ENCODE data around the gene CHST15.
"Not testable (repeated sequence)": the region's sequence is repeated elsewhere in the genome, so short reads cannot be mapped to it uniquely, and the experiment has no call there.

Gene CHST15

DNA sequence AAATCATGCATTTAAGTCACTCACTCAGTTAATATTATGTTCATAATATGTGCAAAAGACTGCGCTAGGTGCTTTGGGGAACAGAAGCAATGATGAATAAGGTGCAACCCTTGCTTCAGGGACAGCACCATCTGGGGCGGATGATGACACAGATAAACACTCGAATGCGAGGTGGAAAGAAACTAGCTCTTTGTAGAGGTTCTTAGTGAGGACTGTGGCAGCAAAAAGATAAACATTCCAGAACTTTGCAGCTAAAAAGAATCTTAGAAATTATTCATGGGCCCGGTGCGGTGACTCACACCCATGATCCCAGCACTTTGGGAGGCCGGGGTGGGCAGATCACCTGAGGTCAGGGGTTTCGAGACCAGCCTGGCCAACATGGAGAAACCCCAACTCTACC, 29.8 kb upstream of the CHST15 start:
- no peak for FAIRE-seq

DNA sequence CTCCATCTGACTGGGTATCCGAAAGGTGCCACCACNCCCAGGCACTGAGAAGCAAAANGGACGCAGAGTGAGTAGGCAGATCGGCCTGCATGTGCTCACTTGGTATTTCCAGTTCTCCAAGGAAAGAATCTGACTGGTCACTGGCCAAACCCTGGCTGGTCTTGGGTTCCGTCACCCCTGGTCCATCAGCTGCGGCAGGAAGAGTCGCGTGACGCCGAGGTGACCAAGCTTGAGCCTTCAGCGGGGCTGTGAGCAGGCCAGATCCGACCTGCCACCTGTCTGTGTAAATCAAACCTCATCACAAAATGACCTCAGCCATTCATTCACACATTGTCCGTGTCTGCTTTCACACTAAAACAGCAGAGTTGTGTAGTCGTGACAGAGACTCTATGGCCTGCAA, 28.8 kb upstream of the CHST15 start:
- no peak for FAIRE-seq

DNA sequence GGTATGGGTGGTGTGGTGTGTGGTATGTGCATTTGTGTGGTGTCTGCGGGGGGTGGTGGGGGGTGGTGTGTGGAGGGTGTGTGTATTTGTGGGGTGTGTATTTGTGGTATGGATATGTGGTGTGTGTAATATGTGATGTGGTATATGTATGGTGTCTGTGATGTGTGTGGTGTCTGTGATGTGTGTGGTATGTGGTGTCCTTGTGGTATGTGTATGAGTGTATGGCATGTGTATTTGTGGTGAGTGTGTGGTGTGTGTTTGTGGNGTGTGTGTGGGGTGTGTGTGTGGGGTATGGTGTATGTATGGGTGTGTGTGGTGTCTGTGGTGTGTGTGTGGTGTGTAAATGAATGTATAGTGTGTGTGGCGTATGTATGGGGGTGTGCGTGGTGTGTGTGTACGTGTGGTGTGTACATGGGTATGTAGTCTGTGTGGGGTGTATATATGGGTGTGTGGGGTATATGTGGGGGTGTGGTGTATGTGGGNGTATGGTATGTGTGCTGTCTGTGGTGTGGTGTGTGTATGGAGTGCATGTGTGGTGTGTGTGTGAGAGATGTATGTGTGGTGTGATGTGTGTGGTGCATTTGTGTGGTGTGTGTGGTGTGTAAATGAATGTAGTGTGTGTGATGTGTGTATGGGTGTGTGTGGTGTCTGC, 27.1 kb upstream of the CHST15 start:
- no peak for FAIRE-seq

DNA sequence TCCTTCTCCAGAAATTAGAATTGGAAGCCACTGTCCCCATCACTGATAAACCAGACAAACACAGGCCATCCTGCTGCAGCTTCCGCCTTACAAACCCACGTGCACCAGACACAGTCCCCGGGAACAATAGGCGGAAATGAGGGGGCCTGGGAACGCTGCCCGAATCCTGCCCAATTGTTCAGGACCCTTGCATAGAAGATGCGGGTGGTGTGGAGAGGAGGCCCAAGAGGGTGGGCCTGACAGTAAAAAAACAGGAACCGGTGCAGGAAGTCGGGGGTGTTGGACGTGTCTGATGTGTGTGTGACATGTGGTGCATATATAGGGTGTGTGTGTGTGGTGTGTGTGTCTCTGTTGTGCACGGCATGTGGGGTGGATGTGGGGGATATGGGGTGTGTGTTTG, 26.5 kb upstream of the CHST15 start:
- no peak for FAIRE-seq

DNA sequence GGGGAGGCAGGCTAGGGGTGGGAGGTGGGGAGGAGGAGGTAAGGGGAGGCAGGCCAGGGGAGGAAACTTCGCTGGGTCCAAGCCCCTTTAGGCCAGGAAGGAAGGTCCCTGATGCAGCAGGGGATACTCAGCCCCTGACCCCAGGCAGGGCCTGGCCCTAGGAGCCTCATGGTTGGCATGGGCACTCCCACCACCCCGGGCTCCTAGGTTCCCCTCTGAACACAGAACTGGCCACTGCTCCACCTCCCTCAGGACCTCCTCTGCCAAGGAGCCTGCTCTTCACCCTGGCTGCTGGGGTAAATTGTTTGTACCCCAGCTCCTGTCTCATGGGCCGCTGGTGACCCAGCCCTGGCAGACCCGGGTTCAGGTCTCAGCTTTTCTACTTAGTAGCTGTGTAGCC, 25.8 kb upstream of the CHST15 start:
- FAIRE-seq, result no peak

DNA sequence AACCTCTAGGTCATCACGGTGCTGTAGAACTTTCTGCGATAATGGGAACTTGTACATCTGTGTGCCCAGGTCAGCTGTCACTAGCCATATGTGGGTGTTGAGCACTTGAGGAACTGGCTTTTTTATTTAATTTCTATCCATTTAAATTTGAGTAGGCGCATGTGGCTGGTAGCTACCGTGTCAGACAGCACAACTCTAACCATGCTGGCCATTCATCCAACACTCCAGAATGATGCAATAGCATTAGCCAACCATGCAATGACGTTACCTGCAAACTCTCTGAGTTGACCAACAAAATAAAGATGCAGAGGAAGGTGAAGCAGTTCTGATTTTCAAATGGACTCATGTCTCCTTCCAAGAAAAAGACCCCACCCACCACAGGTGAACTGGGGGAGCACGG, 24.4 kb upstream of the CHST15 start:
- no peak for FAIRE-seq

DNA sequence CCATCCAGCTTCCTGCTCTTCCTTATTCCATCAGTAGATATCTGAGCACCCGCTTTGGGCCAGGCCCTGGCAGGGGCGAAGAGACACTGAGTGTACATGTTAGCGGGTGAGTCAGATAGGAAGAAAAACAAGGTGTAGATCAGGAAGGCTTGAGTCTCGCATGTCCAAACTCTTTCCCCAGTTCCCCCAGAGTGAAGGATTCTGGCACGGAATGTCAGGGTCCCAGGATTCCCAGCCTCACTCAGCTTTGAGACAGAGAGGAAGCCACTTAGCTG, 24.1 kb upstream of the CHST15 start:
- FAIRE-seq, result no peak

DNA sequence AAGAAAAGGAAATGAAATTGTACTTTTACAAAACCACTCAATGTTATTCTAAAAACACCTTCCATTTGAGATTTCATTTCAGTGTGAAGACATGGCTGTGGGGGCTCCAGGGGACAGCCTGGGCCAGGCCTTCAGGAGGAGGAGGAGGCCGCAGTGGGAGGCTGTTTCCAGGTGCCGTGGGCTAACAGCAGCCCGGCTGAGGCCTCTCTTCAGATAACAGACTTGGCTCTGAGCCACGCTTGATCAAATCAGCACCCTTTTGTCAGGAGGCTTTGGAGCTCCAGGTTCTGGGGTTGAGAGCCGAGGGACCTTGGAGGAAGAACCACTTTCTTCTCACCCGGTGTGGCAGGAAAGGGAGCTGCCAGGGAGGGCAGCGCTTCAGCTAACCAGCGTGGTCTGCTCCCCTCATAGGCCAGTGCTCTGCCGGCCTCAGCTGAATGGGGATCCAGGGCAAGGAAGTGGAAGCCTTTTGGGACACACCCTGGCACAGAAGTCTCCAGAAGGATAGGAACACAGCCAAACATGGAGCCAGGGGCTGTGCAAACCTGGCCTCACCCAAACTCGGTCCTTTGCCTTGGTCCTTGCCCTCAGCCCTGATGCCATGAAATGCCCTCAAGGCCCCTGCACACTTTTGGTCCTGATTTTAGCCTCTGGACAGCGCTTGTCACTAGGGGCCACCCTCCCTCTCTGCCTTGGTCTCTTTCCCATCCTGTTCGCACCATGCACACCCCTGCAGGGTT, 23.5 kb upstream of the CHST15 start:
- FAIRE-seq, result no peak

DNA sequence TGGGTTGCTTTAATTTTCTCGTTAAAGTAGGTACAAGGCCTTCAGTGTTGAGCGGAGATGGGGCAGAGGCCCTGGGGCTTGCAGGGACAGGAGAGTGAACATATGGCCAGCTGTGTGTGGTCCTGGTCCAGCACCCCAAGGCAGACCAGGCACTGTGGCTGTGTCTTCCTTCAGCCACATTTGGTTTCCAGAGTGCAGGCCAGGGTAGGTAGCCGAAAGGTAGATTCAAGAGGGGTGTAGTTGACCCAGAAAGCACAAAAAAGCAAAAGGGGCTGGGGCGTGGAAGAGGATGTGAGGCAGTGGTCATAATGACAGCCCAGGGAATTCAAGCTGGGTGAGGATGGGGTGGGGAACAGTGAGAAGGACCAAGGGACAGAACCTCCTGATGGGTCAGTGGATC, 21.3 kb upstream of the CHST15 start:
- FAIRE-seq, result no peak

DNA sequence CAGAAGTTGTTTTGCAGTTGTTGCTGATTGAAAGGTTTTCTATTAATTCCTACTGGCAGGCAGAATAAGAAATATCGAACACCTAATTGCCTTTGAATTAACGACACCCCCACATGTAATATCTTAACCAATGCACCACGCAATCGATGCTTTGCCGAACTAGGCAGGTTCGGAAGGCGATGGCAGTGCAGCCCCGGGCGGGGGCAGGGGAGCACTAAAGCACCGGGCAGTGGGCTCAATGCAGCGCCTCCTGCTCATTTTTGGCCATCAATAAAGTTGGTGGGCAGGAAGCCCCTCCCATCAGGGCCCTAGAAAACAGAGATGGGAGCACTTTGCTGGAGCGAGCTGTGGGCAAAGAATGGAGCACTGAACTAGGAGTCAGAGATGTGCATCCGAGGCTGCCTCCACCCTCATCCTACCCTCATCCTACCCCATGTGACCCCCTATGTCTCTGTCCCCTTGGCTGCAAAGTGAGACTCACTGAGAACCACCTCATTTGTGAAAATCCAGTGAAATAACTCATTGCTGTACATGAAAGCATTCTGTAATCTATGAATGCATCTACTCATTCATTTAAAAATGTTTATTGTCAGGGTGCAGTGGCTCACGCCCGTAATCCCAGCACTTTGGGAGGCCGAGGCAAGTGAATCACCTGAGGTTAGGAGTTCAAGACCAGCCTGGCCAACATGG, 19.6 kb upstream of the CHST15 start:
- no peak for FAIRE-seq

DNA sequence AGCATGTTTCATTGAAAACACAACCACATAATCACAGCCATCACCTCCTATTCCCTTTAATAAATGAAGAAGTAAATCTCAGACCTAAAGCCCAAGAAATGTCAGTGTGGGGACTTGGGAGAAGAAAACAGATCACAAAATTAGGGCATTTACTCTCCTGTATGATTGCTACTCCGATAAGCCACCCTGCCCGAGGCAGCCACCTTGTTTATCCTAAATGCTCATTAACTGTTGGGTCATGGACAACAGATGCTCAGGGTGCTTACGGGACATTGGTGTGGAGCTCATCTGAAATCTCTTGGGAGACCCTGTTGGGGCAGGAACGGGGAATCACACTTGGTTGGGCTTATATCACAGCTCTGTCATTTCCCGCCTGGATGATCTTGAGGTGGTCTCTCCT, 17.5 kb upstream of the CHST15 start:
- no peak for FAIRE-seq

DNA sequence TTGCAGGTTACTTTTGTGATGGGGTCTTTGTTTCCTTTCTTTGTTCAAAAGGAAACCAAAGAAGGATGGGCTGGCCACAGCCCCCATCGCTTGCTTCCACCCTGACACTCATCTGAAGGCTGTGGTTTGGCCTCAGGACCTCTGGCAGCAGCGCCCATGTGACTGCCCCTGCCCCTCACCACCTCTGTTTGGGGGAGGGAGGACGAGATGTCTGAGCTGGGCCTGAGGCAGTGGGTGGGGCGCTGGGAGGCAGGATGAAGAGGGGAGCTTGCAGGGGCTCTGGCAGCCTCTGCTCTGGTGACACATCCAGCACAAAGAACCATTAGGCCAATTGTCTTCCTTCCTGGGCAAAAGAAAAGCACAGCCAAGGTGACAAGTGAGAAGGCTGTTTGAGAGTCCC, 15.9 kb upstream of the CHST15 start:
- FAIRE-seq, result no peak

DNA sequence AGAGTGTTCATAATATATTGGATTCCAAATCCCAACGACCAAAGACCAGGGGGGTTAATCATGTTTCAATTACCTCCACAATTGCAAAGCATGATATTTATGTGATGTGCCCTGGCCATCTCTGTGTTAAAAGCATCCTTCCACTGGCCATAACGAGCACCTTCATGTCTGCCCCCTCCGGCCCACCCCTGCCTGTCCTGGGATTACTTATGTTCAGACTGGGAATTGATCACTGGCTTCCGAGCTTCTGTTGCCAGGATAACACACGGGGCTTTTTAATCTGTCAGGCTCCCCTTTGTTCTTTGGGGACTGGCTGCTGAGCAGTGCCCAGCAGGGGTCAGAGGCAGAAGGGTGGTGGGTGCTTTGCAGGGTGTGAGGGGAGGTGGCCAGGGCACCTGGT, 13.7 kb upstream of the CHST15 start:
- no peak for FAIRE-seq

DNA sequence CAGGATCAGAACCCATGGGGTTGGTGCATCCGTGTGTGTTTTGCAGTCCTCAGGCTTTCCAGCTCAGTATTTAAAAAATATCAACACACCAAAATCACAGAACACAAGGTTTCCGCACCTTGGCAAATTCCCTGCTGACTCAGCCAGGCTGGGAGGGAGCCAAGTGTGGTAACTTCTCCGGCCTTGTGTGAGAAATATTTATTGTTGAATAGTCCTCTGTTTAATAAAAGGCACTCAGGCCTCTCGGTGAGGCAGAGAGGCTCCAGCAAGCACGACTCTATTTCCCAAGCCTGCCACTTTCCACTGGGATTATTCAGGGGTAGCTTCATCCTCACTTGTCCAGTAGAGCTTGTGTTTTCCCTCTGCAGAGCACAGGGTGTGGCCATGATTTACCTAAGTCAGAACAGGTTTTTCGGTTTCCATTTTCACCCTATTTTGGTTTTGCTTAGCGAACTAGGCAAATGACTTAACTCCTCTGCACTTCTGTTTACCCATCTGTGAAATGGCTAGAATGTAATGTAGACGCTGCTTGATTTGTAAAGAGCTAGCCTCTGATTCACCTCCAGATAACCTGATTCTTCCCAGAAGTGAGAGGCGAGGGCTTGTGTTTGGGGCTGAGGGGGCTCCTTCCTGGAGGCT, 13.0 kb upstream of the CHST15 start:
- FAIRE-seq, result no peak

DNA sequence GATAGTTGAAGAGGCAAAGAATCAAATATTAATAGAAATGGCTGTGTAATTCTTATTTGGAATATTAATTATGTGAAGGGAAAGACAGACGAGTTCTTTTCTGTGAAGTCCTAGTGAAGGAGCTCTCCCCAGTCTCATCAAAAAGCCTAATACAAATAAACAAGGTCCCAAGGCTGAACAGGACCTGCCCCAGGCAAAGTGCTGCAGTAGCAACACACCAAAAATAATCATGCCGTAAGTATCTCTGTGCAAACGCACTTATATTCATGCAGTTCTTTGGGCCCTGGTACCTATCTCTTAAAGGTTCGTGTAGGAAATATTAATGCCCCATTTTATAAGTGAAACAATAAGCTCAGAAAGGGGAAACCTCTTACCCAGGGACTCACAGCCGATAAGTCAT, 12.2 kb upstream of the CHST15 start:
- FAIRE-seq, result no peak

DNA sequence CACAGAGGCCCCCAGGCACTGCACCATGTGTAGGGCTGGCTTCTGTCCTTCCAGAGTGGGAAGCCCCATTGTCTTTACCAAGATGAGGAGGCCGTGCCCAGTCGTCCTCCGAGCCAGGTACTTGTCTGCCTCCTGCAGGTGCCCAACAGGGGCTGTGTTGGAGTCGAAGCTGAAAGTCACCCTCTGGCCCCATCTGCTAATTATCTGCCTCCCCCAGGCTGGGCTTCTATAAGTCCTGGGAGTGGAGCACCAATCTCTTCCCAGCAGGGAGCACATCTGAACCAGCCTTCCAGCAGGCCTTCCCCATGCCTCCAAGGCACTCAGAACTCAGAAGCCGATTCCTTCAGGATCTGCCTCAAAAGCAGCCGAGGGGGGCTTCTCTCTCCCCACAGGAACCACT, 11.6 kb upstream of the CHST15 start:
- no peak for FAIRE-seq

DNA sequence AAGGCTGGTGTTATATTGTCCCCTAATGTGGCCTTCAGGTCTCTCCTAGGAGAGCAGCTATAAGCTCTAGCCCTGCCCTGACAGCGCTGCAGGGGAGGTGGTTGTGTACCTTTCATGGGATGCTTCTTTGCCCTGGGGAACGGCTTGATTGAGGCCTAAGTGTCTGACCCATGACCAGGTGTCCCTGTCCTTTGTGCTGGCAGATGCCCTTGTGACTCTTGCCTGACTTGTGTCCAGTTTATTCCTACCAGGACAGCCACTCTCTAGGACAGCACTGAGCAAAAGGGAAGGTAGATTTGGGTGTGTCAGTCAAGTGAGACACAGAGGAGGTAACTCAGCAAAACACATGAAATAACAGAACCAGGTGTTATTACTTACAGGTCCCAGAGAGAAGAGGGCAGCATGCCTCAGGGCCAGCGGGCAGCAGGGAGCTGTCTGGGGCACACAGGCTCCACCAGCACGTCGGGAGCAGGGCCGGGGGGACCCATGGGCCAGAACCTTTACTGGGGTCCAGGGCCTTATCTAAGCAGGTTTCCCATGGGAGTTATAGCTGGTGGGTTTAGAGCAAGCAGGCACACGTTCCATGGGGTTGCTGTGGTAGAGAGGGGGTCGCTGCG, 10.7 kb upstream of the CHST15 start:
- no peak for FAIRE-seq

DNA sequence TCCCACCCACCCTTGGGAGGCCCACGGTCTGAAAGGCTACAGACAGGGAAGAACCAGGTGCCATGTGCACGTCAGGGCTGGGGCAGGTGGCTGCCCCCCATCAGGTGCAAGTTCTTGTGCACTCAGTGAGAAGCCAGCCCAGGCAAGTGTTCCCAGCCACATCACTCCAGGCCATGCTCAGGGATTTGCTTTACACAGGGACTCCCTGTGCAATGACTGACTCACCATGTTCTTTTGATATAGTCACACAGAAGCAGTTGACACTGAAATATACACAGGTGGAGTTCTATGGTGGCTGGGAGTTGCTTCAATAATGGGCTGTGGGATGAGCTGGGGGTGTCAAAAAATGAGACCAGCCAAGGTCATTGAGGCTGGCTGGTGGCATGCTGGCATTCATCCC, 8.0 kb upstream of the CHST15 start:
- FAIRE-seq, result no peak

DNA sequence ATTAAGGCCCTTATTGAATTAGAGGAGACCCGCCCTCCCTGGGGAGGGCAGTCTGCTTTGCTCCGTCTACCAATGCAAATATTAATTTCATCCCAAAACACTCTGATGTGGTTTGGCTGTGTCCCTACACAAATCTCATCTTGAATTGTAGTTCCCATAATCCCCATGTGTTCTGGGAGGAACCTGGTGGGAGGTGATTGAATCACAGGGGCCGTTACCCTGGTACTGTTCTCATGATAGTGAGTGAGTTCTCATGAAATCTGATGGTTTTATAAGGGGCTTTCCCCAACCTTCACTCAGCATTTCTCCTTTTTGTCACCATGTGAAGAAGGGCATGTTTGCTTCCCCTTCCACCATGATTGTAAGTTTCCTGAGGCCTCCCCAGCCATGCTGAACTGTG, 7.3 kb upstream of the CHST15 start:
- not testable (repeated sequence) for FAIRE-seq

DNA sequence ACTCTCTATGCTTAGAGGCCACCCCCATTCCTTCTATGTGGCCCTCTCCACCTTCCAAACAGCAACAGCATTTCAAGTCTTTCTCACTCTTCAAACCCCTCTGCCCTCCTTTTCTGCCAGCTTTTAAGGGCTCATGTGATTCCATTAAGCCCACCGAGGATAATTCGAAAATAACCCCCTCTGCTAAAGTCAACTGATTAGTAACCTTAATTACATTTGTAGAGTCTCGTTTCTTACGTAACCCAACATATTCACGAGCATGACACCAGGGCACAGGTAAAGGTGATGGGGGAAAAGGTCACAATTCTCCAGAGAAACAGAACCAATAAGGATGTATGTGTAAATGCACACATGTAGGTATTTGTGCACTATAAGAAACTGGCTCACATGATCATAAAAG, 6.7 kb upstream of the CHST15 start:
- FAIRE-seq, result no peak

DNA sequence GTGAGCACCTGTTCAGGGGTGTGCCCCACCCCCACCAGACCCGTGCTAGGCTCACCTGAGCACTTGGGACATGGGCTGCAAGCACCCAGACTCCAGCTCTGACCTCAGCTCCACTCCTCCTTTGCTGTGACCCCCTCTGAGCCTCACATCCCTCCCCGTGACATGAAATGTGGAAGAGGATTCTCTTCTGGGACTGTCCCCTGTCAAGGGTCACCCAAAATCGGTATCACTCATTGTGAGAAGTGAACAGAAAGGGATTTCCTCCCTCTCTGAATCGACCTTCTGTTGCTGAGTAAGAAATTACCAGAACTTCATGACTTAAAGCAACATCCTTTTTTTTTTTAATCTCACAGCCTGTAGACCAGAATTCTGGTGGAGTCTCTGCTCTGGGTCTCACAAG, 6.2 kb upstream of the CHST15 start:
- no peak for FAIRE-seq

DNA sequence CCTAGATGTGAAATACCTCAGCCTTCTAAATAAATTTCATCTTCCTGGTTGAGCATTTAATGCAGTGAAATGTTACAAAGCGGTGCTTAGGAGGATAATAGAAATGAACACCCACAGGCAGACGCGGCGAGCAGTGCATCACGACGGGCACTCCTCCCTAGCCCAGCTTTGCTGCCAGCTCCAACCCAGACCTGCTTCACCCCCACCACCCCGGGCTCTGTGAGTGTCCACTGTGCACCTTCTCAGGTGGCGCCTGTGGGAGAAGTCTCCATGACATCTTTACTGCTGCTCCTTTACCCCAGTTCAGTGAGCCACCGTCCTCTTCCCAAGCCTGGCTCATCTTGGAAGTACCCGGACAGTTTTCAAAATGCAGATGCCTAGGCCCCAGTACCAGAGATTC, 5.2 kb upstream of the CHST15 start:
- FAIRE-seq, result no peak

DNA sequence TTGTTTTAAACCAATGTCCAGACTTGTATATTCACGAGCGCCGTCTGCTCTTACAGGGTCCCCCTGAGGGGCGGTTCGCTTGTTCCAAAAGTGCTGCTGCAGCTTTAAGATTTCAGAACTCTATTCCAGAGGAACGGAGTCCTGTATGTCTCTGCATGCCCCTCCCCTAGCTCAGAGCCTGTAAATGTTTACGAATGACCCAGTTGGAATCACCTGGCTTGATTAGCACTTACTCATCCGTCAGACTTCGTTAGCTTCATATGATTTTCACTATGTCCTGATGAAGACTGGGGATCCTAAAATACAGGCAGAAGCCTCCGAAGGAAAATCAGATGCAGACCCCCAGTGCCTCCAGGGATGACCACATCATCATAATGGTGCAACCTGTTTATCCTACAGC, 4.5 kb upstream of the CHST15 start:
- no peak for FAIRE-seq

DNA sequence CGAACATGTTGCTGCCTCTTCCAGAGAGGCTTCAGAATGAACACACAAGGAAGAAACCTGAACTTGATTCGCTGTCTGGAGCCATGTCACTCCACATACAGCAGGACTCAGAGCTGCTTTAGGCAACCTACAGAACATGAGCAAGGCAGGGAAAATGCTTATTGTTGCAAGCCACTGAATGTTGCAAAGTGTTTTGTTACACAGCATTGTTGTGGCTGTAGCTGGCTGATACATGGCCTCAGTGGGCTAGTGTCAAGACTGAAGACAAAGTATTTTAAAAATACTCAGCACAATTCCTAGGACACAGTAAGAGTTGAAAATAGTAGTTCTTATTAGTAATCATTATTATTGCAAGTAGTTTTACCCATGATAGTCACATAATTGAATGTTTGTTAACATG, 3.1 kb upstream of the CHST15 start:
- no peak for FAIRE-seq
